CD14-positive monocyte (primary cell): ENCODE data around the gene FRMPD3. TPM values are rescaled to one million over a fixed set of nuclear protein-coding genes. Genes with fewer than 3 reads are reported as not detected.

ENCODE experiments used
- DNase-seq, 3 donors: peaks; one replicate each; pipeline ENCODE4 v3.0.0-alpha.2; 2011 to 2022
- H2AFZ ChIP-seq: 2 replicates; pipeline ENCODE4 v1.6.0; 2012; ENCODE audit warnings: mild to moderate bottlenecking, low read depth, low read length, inconsistent platforms; ENCODE audit not compliant: insufficient read depth, poor library complexity, severe bottlenecking
- H3K27ac ChIP-seq, 2 donors: 1 replicate in 1 of 2; 2 replicates in 1 of 2; pipeline ENCODE4 v1.5.1; 2012 to 2013; ENCODE audit warnings: low read length in 2 of 2, control low read depth in 1 of 2, inconsistent platforms in 1 of 2, low read depth in 1 of 2, mild to moderate bottlenecking in 1 of 2
- H3K27me3 ChIP-seq, 2 donors: one replicate each; pipeline versions ENCODE4 v1.6.0 to v1.6.1; 2011 to 2013; ENCODE audit warnings: low read length in 2 of 2; ENCODE audit not compliant: control insufficient read depth in 2 of 2, insufficient read depth in 2 of 2
- H3K36me3 ChIP-seq, 2 donors: replicated peaks in 1 of 2; 1 replicate in 1 of 2; 2 replicates in 1 of 2; pipeline versions ENCODE4 v1.5.1 to v1.6.1; 2012 to 2013; ENCODE audit warnings: low read length in 2 of 2, control low read depth in 1 of 2, inconsistent platforms in 1 of 2, mild to moderate bottlenecking in 1 of 2; ENCODE audit not compliant: insufficient read depth in 2 of 2, control insufficient read depth in 1 of 2
- H3K4me1 ChIP-seq, 2 donors: 1 replicate in 1 of 2; 2 replicates in 1 of 2; pipeline versions ENCODE4 v1.5.1 to v1.6.1; 2012 to 2013; ENCODE audit warnings: low read length in 2 of 2, control low read depth in 1 of 2, inconsistent platforms in 1 of 2, mild to moderate bottlenecking in 1 of 2, moderate library complexity in 1 of 2; ENCODE audit not compliant: insufficient read depth in 2 of 2, control insufficient read depth in 1 of 2
- H3K4me2 ChIP-seq: replicated peaks from 2 replicates; pipeline ENCODE3; 2012; ENCODE audit warnings: low read length, moderate library complexity, mild to moderate bottlenecking; ENCODE audit not compliant: poor library complexity, severe bottlenecking; ENCODE audit errors: extremely low read depth
- H3K4me3 ChIP-seq, 3 experiments: fragments of 200-600 bp in 1 of 3; sonication (generic) in 1 of 3; replicated peaks in 1 of 3; 1 replicate in 2 of 3; 2 replicates in 1 of 3; pipeline ENCODE4 v1.5.1; 2011 to 2013; ENCODE audit warnings: low read length in 3 of 3, mild to moderate bottlenecking in 3 of 3, control low read depth in 2 of 3, low read depth in 2 of 3, inconsistent platforms in 1 of 3, moderate library complexity in 1 of 3
- H3K79me2 ChIP-seq: 2 replicates; pipeline ENCODE4 v1.6.0; 2012; ENCODE audit warnings: mild to moderate bottlenecking, control low read depth, inconsistent platforms, low read length, moderate library complexity; ENCODE audit not compliant: insufficient read depth
- H3K9ac ChIP-seq: 2 replicates; pipeline ENCODE4 v1.6.0; 2017; ENCODE audit warnings: low read length, mild to moderate bottlenecking; ENCODE audit not compliant: insufficient read depth, poor library complexity, severe bottlenecking
- H3K9me3 ChIP-seq, 2 donors: replicated peaks in 1 of 2; 1 replicate in 1 of 2; 2 replicates in 1 of 2; pipeline versions ENCODE4 v1.5.1 to v1.6.1; 2012 to 2013; ENCODE audit warnings: low read length in 2 of 2, control low read depth in 1 of 2; ENCODE audit not compliant: control insufficient read depth in 1 of 2, insufficient read depth in 1 of 2
- H4K20me1 ChIP-seq: 2 replicates; pipeline ENCODE4 v1.6.0; 2012; ENCODE audit warnings: mild to moderate bottlenecking, low read length, control low read depth, moderate library complexity; ENCODE audit not compliant: insufficient read depth
- H3K27ac Mint-ChIP-seq, 7 donors: one replicate each; pipeline ENCODE4 v1.8.0; 2020; ENCODE audit warnings: mild to moderate bottlenecking in 7 of 7, mixed read lengths in 7 of 7, moderate library complexity in 6 of 7, inconsistent platforms in 2 of 7
- H3K27me3 Mint-ChIP-seq, 3 donors: one replicate each; pipeline ENCODE4 v1.8.0; 2021 to 2022; ENCODE audit warnings: low read depth in 3 of 3, mild to moderate bottlenecking in 3 of 3, mixed read lengths in 3 of 3, moderate library complexity in 3 of 3, inconsistent platforms in 1 of 3
- H3K36me3 Mint-ChIP-seq, 2 donors: one replicate each; pipeline ENCODE4 v1.8.0; 2020; ENCODE audit warnings: mixed read lengths in 2 of 2, inconsistent platforms in 1 of 2, mild to moderate bottlenecking in 1 of 2
- H3K4me1 Mint-ChIP-seq: one replicate; pipeline ENCODE4 v1.8.0; 2020; ENCODE audit warnings: mild to moderate bottlenecking, mixed read lengths
- H3K4me3 Mint-ChIP-seq, 2 donors: one replicate each; pipeline ENCODE4 v1.8.0; 2020; ENCODE audit warnings: mild to moderate bottlenecking in 2 of 2, mixed read lengths in 2 of 2, moderate library complexity in 1 of 2
- H3K9me3 Mint-ChIP-seq, 7 donors: one replicate each; pipeline ENCODE4 v1.8.0; 2020 to 2022; ENCODE audit warnings: mixed read lengths in 7 of 7, mild to moderate bottlenecking in 6 of 7, moderate library complexity in 6 of 7, inconsistent platforms in 2 of 7
- CTCF ChIP-seq: fragments of 200-600 bp; IDR thresholded peaks from one replicate; pipeline ENCODE4 v1.8.0; 2022; ENCODE audit warnings: antibody characterized with exemption, mild to moderate bottlenecking
- WGBS: methylation state at CpG from one replicate; pipeline ENCODE4 v1.1.5; 2013; ENCODE audit warnings: missing lambda C conversion rate; ENCODE audit not compliant: insufficient coverage; 5-methylcytosine and 5-hydroxymethylcytosine counted together
- intact Hi-C, 2 donors: fragments of 100-400 bp; cut with micrococcal nuclease; formaldehyde crosslinking; loops; one replicate each; pipeline versions ENCODE4 v1.15.0 to v1.15.1; 2023
- polyA plus RNA-seq, 3 donors: library from polyadenylated mRNA; depleted of rRNA in 1 of 3; unstranded in 2 of 3; stranded (reverse) in 1 of 3; fragments of 300-500 nt in 2 of 3; fragments of >200 nt in 1 of 3; fragmentation: Illumina TruSeq in 2 of 3; gene quantifications; 1 replicate in 2 of 3; 2 replicates in 1 of 3; pipeline ENCODE4 v1.2.3, GENCODE V29; 2012 to 2021

Gene FRMPD3
- polyA plus RNA-seq, 3 donors: not detected

GRCh38 chrX:107448625-107448997 lies 841 bp upstream of the FRMPD3 start:
- intact Hi-C loops: no loop called here
- Mint-ChIP-seq H3K36me3 (no peaks in the 10 kb centered on the region), H3K27me3 (peaks cover 43 to 68% (median 67%) of the 10 kb centered on the region in 3 donors), H3K9me3 (peaks cover 0 to 8% (median 3%) of the 10 kb centered on the region in 7 donors), H3K4me1 (peaks cover 3% of the 10 kb centered on the region), H3K27ac (no peak overlapping the region), H3K4me3 (peak overlapping the region; percentile 42 to 67)
- Histone ChIP-seq H4K20me1 (no peaks in the 10 kb centered on the region), H3K9ac (no peak overlapping the region), H3K4me3 (no peak overlapping the region), H3K9me3 (peaks cover 0 to 18% of the 10 kb centered on the region in 2 donors), H3K4me1 (no peaks in the 10 kb centered on the region), H3K4me2 (no peak overlapping the region), H3K79me2 (no peaks in the 10 kb centered on the region), H3K36me3 (no peaks in the 10 kb centered on the region), H3K27ac (no peak overlapping the region), H2AFZ (no peak overlapping the region), H3K27me3 (peaks cover 5 to 58% of the 10 kb centered on the region in 2 donors)
- no peak for TF ChIP-seq CTCF
- 29% methylated on average over 1 of the region's 6 CpGs for WGBS
- DNase-seq: no peak

- Histone ChIP-seq H3K4me1 (no peaks in the 10 kb centered on the region), H3K4me2 (no peak overlapping the region), H3K4me3 (no peak overlapping the region), H3K27me3 (peaks cover 5 to 59% of the 10 kb centered on the region in 2 donors), H3K36me3 (no peaks in the 10 kb centered on the region), H2AFZ (no peak overlapping the region), H3K9me3 (peaks cover 0 to 18% of the 10 kb centered on the region in 2 donors), H3K9ac (no peak overlapping the region), H4K20me1 (no peaks in the 10 kb centered on the region), H3K27ac (no peak overlapping the region), H3K79me2 (no peaks in the 10 kb centered on the region)
- Mint-ChIP-seq H3K27me3 (peaks cover 43 to 63% (median 54%) of the 10 kb centered on the region in 3 donors), H3K36me3 (no peaks in the 10 kb centered on the region), H3K27ac (no peak overlapping the region), H3K4me3 (peak overlapping the region in 1 of 2 donors; percentile 62), H3K9me3 (peaks cover 0 to 8% (median 3%) of the 10 kb centered on the region in 7 donors), H3K4me1 (peaks cover 3% of the 10 kb centered on the region)
- TF ChIP-seq CTCF: no peak
- WGBS: 5% methylated on average over 12 of the region's 19 CpGs
- intact Hi-C loops: no loop called here
- no peak for DNase-seq
These were observed 1.5 kb downstream of the FRMPD3 start for GRCh38 chrX:107450823-107451509.
